ENCODE data around the gene KRT17.
"Not testable (repeated sequence)": the region's sequence is repeated elsewhere in the genome, so short reads cannot be mapped to it uniquely, and the experiment has no call there.

DNA sequence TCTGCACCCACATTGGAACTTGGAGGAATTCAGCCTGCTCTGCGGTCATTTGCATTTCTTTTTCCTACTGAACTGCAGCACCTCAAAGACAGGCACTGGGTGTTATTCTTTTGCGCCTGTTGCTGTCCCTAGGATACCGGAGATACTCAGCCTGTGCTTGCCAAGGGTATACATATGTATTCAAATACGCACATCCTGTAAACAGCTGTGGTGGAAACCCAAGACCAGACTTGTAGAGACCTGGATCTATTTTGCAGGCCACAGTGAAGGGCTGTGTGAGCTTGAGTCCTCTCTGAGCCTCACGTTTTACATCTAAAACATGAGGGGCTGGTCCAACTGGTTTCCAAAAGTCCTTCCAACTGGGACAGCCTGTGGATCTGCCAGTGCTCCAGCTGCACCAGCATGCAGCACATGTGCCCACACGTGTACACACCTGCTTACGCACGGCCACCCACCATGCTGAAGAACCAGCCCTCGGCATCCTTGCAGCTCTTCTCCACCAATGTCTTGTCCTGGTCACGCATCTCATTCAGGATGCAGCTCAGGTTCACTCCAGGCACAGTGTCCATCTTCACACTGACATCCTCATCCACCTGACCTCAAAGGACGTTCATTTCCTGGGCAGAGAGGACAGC lies 4.4 kb upstream of the KRT17 start:
- TF ChIP-seq, protein P1, sequence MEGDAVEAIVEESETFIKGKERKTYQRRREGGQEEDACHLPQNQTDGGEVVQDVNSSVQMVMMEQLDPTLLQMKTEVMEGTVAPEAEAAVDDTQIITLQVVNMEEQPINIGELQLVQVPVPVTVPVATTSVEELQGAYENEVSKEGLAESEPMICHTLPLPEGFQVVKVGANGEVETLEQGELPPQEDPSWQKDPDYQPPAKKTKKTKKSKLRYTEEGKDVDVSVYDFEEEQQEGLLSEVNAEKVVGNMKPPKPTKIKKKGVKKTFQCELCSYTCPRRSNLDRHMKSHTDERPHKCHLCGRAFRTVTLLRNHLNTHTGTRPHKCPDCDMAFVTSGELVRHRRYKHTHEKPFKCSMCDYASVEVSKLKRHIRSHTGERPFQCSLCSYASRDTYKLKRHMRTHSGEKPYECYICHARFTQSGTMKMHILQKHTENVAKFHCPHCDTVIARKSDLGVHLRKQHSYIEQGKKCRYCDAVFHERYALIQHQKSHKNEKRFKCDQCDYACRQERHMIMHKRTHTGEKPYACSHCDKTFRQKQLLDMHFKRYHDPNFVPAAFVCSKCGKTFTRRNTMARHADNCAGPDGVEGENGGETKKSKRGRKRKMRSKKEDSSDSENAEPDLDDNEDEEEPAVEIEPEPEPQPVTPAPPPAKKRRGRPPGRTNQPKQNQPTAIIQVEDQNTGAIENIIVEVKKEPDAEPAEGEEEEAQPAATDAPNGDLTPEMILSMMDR (IDR thresholded peaks at IDR 0.05) = not testable (repeated sequence)
- TF ChIP-seq EP300 (IDR thresholded peaks at IDR 0.05; ENCODE audit: low read depth); POLR2A (IDR thresholded peaks at IDR 0.05); POLR2AphosphoS5 (IDR thresholded peaks at IDR 0.05): not testable (repeated sequence)
